GM12864 (cell line): ENCODE data around the gene SCN8A.

Source experiments
- DNase-seq: peaks from one replicate; pipeline ENCODE4 v3.0.0-alpha.2; 2011; ENCODE audit warnings: low read depth
- H3K4me3 ChIP-seq: 2 replicates; pipeline ENCODE4 v1.5.1; 2011; ENCODE audit warnings: mild to moderate bottlenecking, low read depth, low read length, control low read depth
- TF ChIP-seq, protein P1 (sequence below): IDR thresholded peaks from 2 replicates; pipeline ENCODE4 v1.5.1; 2011; ENCODE audit warnings: low read depth, mild to moderate bottlenecking, moderate library complexity, low read length, control low read depth, inconsistent platforms; ENCODE audit errors: missing control alignments

SCN8A gene

GRCh38 chr12:51625370-51625769, 34.3 kb downstream of the SCN8A start:
- no peak overlapping the region for H3K4me3 ChIP-seq
- TF ChIP-seq, protein P1, sequence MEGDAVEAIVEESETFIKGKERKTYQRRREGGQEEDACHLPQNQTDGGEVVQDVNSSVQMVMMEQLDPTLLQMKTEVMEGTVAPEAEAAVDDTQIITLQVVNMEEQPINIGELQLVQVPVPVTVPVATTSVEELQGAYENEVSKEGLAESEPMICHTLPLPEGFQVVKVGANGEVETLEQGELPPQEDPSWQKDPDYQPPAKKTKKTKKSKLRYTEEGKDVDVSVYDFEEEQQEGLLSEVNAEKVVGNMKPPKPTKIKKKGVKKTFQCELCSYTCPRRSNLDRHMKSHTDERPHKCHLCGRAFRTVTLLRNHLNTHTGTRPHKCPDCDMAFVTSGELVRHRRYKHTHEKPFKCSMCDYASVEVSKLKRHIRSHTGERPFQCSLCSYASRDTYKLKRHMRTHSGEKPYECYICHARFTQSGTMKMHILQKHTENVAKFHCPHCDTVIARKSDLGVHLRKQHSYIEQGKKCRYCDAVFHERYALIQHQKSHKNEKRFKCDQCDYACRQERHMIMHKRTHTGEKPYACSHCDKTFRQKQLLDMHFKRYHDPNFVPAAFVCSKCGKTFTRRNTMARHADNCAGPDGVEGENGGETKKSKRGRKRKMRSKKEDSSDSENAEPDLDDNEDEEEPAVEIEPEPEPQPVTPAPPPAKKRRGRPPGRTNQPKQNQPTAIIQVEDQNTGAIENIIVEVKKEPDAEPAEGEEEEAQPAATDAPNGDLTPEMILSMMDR = no peak
- DNase-seq = no peak

- DNase-seq = no peak
- H3K4me3 ChIP-seq = no peak overlapping the region
- TF ChIP-seq, protein P1 = no peak
These were observed 35.1 kb downstream of the SCN8A start for GRCh38 chr12:51626115-51626514.

DNA sequence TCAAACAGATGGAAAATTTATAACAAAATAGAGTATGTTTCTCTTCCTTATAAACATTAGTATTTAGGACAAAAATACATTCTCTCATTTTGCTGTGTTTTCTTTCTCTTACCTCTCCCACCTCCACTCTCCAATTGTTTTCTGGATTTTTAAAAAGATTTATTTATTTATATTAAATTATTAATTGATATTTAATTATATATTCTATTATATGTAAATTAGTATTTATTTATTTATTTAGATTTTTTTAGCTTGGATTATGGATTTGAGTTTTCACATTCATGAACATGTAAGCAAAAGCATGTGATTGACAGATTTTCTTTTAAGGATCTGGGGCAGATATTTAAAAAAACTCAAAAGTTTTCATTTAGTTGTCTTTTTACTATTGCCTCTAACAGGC, 35.6 kb downstream of the SCN8A start:
- TF ChIP-seq, protein P1 = no peak
- no peak for DNase-seq
- H3K4me3 ChIP-seq = no peak overlapping the region

- no peak overlapping the region for H3K4me3 ChIP-seq
- no peak for DNase-seq
- TF ChIP-seq, protein P1 = no peak
These were observed 39.3 kb downstream of the SCN8A start for GRCh38 chr12:51630256-51630880.

DNA sequence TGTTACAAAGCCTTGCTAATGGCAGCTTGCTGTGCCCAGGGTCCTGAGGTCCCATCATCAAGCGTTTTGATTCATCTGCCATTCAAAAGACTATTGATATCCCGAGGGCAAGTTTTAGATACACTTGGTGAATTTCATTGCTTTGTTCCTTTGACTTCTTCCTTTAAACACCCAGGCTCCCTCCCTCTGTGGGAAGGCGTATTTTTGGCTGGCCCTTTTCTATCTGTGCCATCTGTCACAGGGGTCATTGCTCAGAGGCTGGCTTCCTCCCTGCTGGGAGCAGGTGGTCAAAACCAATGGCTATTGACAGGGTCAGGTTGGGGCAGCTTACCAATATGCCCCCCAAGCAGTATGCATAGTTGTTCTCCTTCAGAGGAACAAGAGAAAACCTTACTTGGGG, 40.0 kb downstream of the SCN8A start:
- TF ChIP-seq, protein P1 = no peak
- H3K4me3 ChIP-seq = no peak overlapping the region
- DNase-seq = no peak

DNA sequence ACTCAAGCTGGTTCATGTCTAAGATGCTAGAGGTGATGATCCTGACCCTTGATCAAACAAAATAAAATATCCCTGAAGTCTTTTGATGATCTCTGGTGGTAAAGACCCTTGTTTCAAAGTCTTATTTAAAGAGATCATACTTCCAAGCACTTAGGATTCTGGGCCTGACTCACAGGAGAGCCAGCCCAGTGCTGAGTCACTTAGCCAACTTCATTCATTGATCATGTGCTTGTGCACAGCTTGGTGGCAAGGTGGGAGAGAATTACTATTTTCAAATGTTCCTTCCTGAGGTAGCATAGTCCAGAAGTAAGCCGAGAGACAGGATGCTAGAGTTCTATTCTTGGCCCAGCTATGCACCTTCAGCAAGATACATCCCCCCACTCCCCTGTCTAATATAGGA, 40.6 kb downstream of the SCN8A start:
- TF ChIP-seq, protein P1 = no peak
- no peak overlapping the region for H3K4me3 ChIP-seq
- no peak for DNase-seq

- DNase-seq = no peak
- TF ChIP-seq, protein P1 = no peak
- no peak overlapping the region for H3K4me3 ChIP-seq
These were observed 41.6 kb downstream of the SCN8A start for GRCh38 chr12:51632623-51633022.
